Measurements from ENCODE around the gene CAMTA1.

DNA sequence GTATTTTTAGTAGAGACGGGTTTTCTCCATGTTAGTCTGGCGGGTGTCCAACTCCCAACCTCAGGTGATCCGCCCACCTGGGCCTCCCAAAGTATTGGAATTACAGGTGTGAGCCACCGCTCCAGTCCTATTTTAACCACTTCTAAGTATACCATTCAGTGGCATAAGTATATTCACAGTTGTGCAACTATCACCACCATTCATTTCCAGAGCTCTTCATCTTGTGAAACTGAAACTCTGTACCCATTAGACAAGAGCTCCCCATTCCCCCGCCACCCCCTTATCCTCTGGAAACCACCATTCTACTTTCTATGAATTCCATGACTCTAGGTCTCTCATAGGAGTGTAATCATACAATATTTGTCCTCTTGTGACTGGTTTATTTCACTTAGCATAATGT lies 40.2 kb upstream of the CAMTA1 start:
- TF ChIP-seq BHLHE40 (IDR thresholded peaks at IDR 0.05; ENCODE audit: borderline replicate concordance) (no peak), HDGF (IDR thresholded peaks at IDR 0.05; ENCODE audit: borderline replicate concordance) (no peak), TARDBP (IDR thresholded peaks at IDR 0.05) (no peak), ARNT (IDR thresholded peaks at IDR 0.05) (no peak), FOXM1 (IDR thresholded peaks at IDR 0.05; ENCODE audit: borderline replicate concordance) (no peak), SUZ12 (IDR thresholded peaks at IDR 0.05) (no peak), SP1 (IDR thresholded peaks at IDR 0.05) (no peak), ZNF384 (IDR thresholded peaks at IDR 0.05) (no peak), FOXK2 (IDR thresholded peaks at IDR 0.05) (no peak), ELF4 (IDR thresholded peaks at IDR 0.05) (no peak), FOXA1 (IDR thresholded peaks at IDR 0.05) (no peak)
- TF ChIP-seq, protein P1, sequence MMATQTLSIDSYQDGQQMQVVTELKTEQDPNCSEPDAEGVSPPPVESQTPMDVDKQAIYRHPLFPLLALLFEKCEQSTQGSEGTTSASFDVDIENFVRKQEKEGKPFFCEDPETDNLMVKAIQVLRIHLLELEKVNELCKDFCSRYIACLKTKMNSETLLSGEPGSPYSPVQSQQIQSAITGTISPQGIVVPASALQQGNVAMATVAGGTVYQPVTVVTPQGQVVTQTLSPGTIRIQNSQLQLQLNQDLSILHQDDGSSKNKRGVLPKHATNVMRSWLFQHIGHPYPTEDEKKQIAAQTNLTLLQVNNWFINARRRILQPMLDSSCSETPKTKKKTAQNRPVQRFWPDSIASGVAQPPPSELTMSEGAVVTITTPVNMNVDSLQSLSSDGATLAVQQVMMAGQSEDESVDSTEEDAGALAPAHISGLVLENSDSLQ (IDR thresholded peaks at IDR 0.05), result no peak
